H1 (cell line): ENCODE measurements around the gene PSORS1C2. TPM values are rescaled to one million over a fixed set of nuclear protein-coding genes. Genes with fewer than 3 reads are reported as not detected.

Source experiments
- CTCF ChIA-PET: fragments of 300-600 bp; sonication (Branson Sonifier 250); formaldehyde crosslinking; loops from one replicate; lab custom pipeline; 2021; ENCODE audit not compliant: partially characterized antibody; lab: Charles Lee
- POLR2A ChIA-PET: fragments of 300-600 bp; sonication (Branson Sonifier 250); formaldehyde crosslinking; loops from one replicate; lab custom pipeline; 2021; ENCODE audit warnings: inconsistent platforms; ENCODE audit not compliant: partially characterized antibody; lab: Charles Lee
- DNase-seq, 2 experiments: peaks; one replicate each; pipeline versions ENCODE4 v3.0.0 to v3.0.0-alpha.2; 2010 to 2022; ENCODE audit warnings: low spot score in 2 of 2, low read depth in 1 of 2, mixed read lengths in 1 of 2
- FAIRE-seq: peaks from 2 replicates; lab custom pipeline; 2011; peaks lifted over from hg19 to GRCh38; lab: Jason Lieb, UNC
- H2AFZ ChIP-seq: 2 replicates; pipeline ENCODE4 v1.8.1; 2012; ENCODE audit warnings: low read length, inconsistent platforms
- H2AK5ac ChIP-seq: 2 replicates; pipeline ENCODE4 v1.6.1; 2013; ENCODE audit warnings: low read depth, low read length
- H2BK120ac ChIP-seq: replicated peaks from 2 replicates; pipeline ENCODE3; 2013; ENCODE audit warnings: low read depth, low read length, inconsistent platforms
- H2BK12ac ChIP-seq: 2 replicates; pipeline ENCODE4 v1.6.1; 2013; ENCODE audit warnings: low read depth, low read length
- H2BK15ac ChIP-seq: 2 replicates; pipeline ENCODE4 v1.6.1; 2013; ENCODE audit warnings: low read length
- H2BK20ac ChIP-seq: 2 replicates; pipeline ENCODE4 v1.6.1; 2013; ENCODE audit warnings: low read length
- H2BK5ac ChIP-seq: 2 replicates; pipeline ENCODE4 v1.6.1; 2013; ENCODE audit warnings: low read depth, low read length
- H3K14ac ChIP-seq: 2 replicates; pipeline ENCODE4 v1.6.1; 2013; ENCODE audit warnings: inconsistent platforms; ENCODE audit not compliant: insufficient read length
- H3K18ac ChIP-seq: 2 replicates; pipeline ENCODE4 v1.6.1; 2013; ENCODE audit warnings: low read length; ENCODE audit errors: extremely low read depth
- H3K23ac ChIP-seq: 2 replicates; pipeline ENCODE4 v1.6.1; 2013; ENCODE audit warnings: inconsistent platforms; ENCODE audit not compliant: insufficient read length
- H3K23me2 ChIP-seq: 2 replicates; pipeline ENCODE4 v1.6.1; 2013; ENCODE audit warnings: low read depth, low read length
- H3K27ac ChIP-seq: 2 replicates; pipeline ENCODE4 v1.6.1; 2011; ENCODE audit warnings: low read depth, low read length, inconsistent platforms
- H3K27me3 ChIP-seq, 4 experiments: replicated peaks in 1 of 4; 1 replicate in 1 of 4; 2 replicates in 3 of 4; pipeline versions ENCODE4 v1.6.1 to v1.8.1; 2011 to 2013; ENCODE audit warnings: low read length in 3 of 4, mild to moderate bottlenecking in 3 of 4, inconsistent platforms in 2 of 4, mixed read lengths in 2 of 4, moderate library complexity in 1 of 4; ENCODE audit not compliant: control insufficient read depth in 3 of 4, insufficient read depth in 3 of 4; ENCODE audit errors: extremely low read depth in 1 of 4
- H3K36me3 ChIP-seq, 4 experiments: 2 replicates each; pipeline versions ENCODE4 v1.6.1 to v1.8.1; 2011 to 2013; ENCODE audit warnings: mild to moderate bottlenecking in 4 of 4, low read length in 3 of 4, moderate library complexity in 2 of 4, control low read depth in 1 of 4, inconsistent platforms in 1 of 4; ENCODE audit not compliant: insufficient read depth in 4 of 4, control insufficient read depth in 2 of 4
- H3K4ac ChIP-seq: replicated peaks from 2 replicates; pipeline ENCODE3; 2013; ENCODE audit warnings: low read length, low read depth, mixed read lengths, inconsistent platforms; ENCODE audit not compliant: insufficient read length
- H3K4me1 ChIP-seq, 4 experiments: replicated peaks in 1 of 4; 1 replicate in 1 of 4; 2 replicates in 3 of 4; pipeline versions ENCODE4 v1.6.1 to v1.8.1; 2011 to 2013; ENCODE audit warnings: low read length in 3 of 4, inconsistent platforms in 2 of 4, mixed read lengths in 1 of 4; ENCODE audit not compliant: insufficient read depth in 4 of 4, control insufficient read depth in 3 of 4
- H3K4me2 ChIP-seq, 2 experiments: 2 replicates each; pipeline versions ENCODE4 v1.6.1 to v1.8.1; 2011 to 2013; ENCODE audit warnings: low read depth in 2 of 2, low read length in 2 of 2, control low read depth in 1 of 2, inconsistent platforms in 1 of 2, mild to moderate bottlenecking in 1 of 2; ENCODE audit not compliant: insufficient read depth in 1 of 2
- H3K4me3 ChIP-seq, 4 experiments: fragments of 200-600, 300-600 bp in 1 of 4; sonication (generic), shearing (Covaris generic), sonication (Bioruptor Twin) in 1 of 4; 2 replicates each; pipeline versions ENCODE4 v1.5.1 to v1.8.1; 2011 to 2016; ENCODE audit warnings: low read length in 4 of 4, low read depth in 3 of 4, control low read depth in 2 of 4, inconsistent platforms in 2 of 4, mild to moderate bottlenecking in 2 of 4, mixed read lengths in 1 of 4, moderate library complexity in 1 of 4; ENCODE audit not compliant: insufficient read depth in 2 of 4; ENCODE audit errors: extremely low read depth in 1 of 4
- H3K56ac ChIP-seq: replicated peaks from 2 replicates; pipeline ENCODE3; 2013; ENCODE audit warnings: low read depth, mild to moderate bottlenecking, mixed read lengths, low read length, inconsistent platforms; ENCODE audit not compliant: insufficient read length
- H3K79me1 ChIP-seq: 2 replicates; pipeline ENCODE4 v1.6.1; 2013; ENCODE audit warnings: low read depth, low read length, control low read depth
- H3K79me2 ChIP-seq, 2 experiments: 2 replicates each; pipeline versions ENCODE4 v1.6.1 to v1.8.1; 2012 to 2013; ENCODE audit warnings: low read length in 2 of 2, mild to moderate bottlenecking in 2 of 2, inconsistent platforms in 1 of 2; ENCODE audit not compliant: insufficient read depth in 2 of 2, control insufficient read depth in 1 of 2
- H3K9ac ChIP-seq, 4 experiments: replicated peaks in 1 of 4; 1 replicate in 1 of 4; 2 replicates in 3 of 4; pipeline versions ENCODE4 v1.6.1 to v1.8.1; 2011 to 2013; ENCODE audit warnings: low read depth in 3 of 4, low read length in 3 of 4, control low read depth in 2 of 4, mild to moderate bottlenecking in 2 of 4, moderate library complexity in 2 of 4, inconsistent platforms in 1 of 4; ENCODE audit errors: extremely low read depth in 1 of 4
- H3K9me3 ChIP-seq, 2 experiments: 2 replicates each; pipeline versions ENCODE4 v1.6.1 to v1.8.1; 2012 to 2013; ENCODE audit warnings: mild to moderate bottlenecking in 2 of 2, moderate library complexity in 2 of 2, control low read depth in 1 of 2, inconsistent platforms in 1 of 2, low read depth in 1 of 2, low read length in 1 of 2, mixed read lengths in 1 of 2; ENCODE audit not compliant: insufficient read depth in 2 of 2
- H4K20me1 ChIP-seq, 2 experiments: replicated peaks in 1 of 2; 2 replicates each; pipeline versions ENCODE3 to v1.8.1; 2011 to 2013; ENCODE audit warnings: inconsistent platforms in 2 of 2, low read length in 2 of 2, mild to moderate bottlenecking in 1 of 2; ENCODE audit not compliant: insufficient read depth in 2 of 2, control insufficient read depth in 1 of 2
- H4K5ac ChIP-seq: 2 replicates; pipeline ENCODE4 v1.6.1; 2013; ENCODE audit warnings: low read length, low read depth, mixed read lengths, inconsistent platforms; ENCODE audit not compliant: insufficient read length
- H4K8ac ChIP-seq: 2 replicates; pipeline ENCODE4 v1.8.0; 2013; ENCODE audit warnings: mild to moderate bottlenecking, moderate library complexity, low read length, inconsistent platforms; ENCODE audit not compliant: insufficient read depth; ENCODE audit errors: extremely low read depth
- H4K91ac ChIP-seq: replicated peaks from 2 replicates; pipeline ENCODE3; 2013; ENCODE audit warnings: low read length, mixed read lengths, inconsistent platforms; ENCODE audit not compliant: insufficient read length
- CEBPB ChIP-seq: IDR thresholded peaks from 2 replicates; pipeline ENCODE4 v1.6.1; 2012; ENCODE audit warnings: low read depth, low read length
- CTCF ChIP-seq, 3 experiments: IDR thresholded peaks; 1 replicate in 2 of 3; 2 replicates in 1 of 3; pipeline versions ENCODE4 v1.5.1 to v1.6.1; 2011; ENCODE audit warnings: low read length in 3 of 3, mild to moderate bottlenecking in 3 of 3, inconsistent platforms in 2 of 3, low read depth in 1 of 3, moderate library complexity in 1 of 3; ENCODE audit not compliant: insufficient read depth in 1 of 3; ENCODE audit errors: control extremely low read depth in 1 of 3
- FOSL1 ChIP-seq: IDR thresholded peaks from 2 replicates; pipeline ENCODE4 v1.6.1; 2011; ENCODE audit warnings: mild to moderate bottlenecking, low read depth, low read length, moderate library complexity; ENCODE audit not compliant: insufficient read depth
- HDAC2 ChIP-seq, 2 experiments: fragments of 300-600 bp in 1 of 2; sonication (generic) in 1 of 2; IDR thresholded peaks; 2 replicates each; pipeline ENCODE4 v1.6.1; 2011 to 2012; ENCODE audit warnings: low read depth in 2 of 2, low read length in 2 of 2, mild to moderate bottlenecking in 2 of 2, moderate library complexity in 2 of 2, borderline replicate concordance in 1 of 2, inconsistent platforms in 1 of 2
- SIN3A ChIP-seq, 2 experiments: IDR thresholded peaks in 1 of 2; conservative IDR thresholded peaks in 1 of 2; 2 replicates each; pipeline ENCODE4 v1.6.1; 2011 to 2012; ENCODE audit warnings: low read length in 2 of 2, improper control_type of control experiment in 1 of 2, low read depth in 1 of 2, mild to moderate bottlenecking in 1 of 2
- TAF1 ChIP-seq: IDR thresholded peaks from 2 replicates; pipeline ENCODE4 v1.6.1; 2011; ENCODE audit warnings: mild to moderate bottlenecking, low read depth, low read length
- TCF12 ChIP-seq: IDR thresholded peaks from 2 replicates; pipeline ENCODE4 v1.6.1; 2011; ENCODE audit warnings: low read depth, mild to moderate bottlenecking, low read length
- WGBS, 2 experiments: shearing (Covaris generic) in 1 of 2; methylation state at CpG; one replicate each; pipeline versions ENCODE4 v1.1.6 to v1.1.7; 2013 to 2015; ENCODE audit warnings: low lambda C conversion rate in 2 of 2, mixed read lengths in 2 of 2, inconsistent platforms in 1 of 2, low coverage in 1 of 2, missing lambda C conversion rate in 1 of 2; ENCODE audit not compliant: insufficient replicate concordance in 2 of 2, insufficient coverage in 1 of 2, insufficient read length in 1 of 2; ENCODE audit errors: extremely low coverage in 1 of 2, missing lambda C conversion rate in 1 of 2; 5-methylcytosine and 5-hydroxymethylcytosine counted together
- long read RNA-seq, 2 experiments: library from RNA in 1 of 2; library from capped mRNA in 1 of 2; stranded (forward); transcript quantifications; one replicate each; pipeline ENCODE4 v2.0.0, GENCODE V29; 2021; ENCODE audit warnings: inconsistent platforms in 1 of 2
- polyA minus RNA-seq, 3 experiments: library from RNA; depleted of rRNA, polyadenylated mRNA; stranded (reverse); fragments of >200 nt; gene quantifications; 1 replicate in 2 of 3; 2 replicates in 1 of 3; pipeline ENCODE4 v1.2.3, GENCODE V29; 2011
- polyA plus RNA-seq, 7 experiments: library from polyadenylated mRNA; depleted of rRNA in 3 of 7; stranded (reverse) in 5 of 7; unstranded in 2 of 7; fragments of >200 nt in 5 of 7; fragments of 200-250 nt in 2 of 7; gene quantifications; 1 replicate in 5 of 7; 2 replicates in 1 of 7; 4 replicates in 1 of 7; pipeline versions ENCODE4 v1.2.1 to v1.2.3, GENCODE V29; 2011 to 2013; ENCODE audit warnings: missing spikeins in 2 of 7, mixed read lengths in 2 of 7
- total RNA-seq: library from RNA; stranded (reverse); fragmentation: NEBNext Ultra II Directional; extraction: Animal tissue kit (Norgen Biotek cat#: 25700); gene quantifications from 2 replicates; pipeline ENCODE4 v1.2.1, GENCODE V29; 2021

PSORS1C2 gene
- total RNA-seq: not detected in 2 replicates
- 0.11 and 0.58 TPM in 2 replicates for polyA plus RNA-seq (2011; rRNA removed)
- 0.39 TPM for polyA plus RNA-seq (2011; cell fraction: cytosol; rRNA removed)
- 1.4 TPM for polyA plus RNA-seq (2011; cell fraction: nucleus; rRNA removed)
- 0.52 to 0.62 TPM (median 0.57 TPM) in 3 of 4 replicates, not detected in the other for polyA plus RNA-seq (2012, experiment 1 of 2)
- polyA plus RNA-seq (2012, experiment 2 of 2): 0.21 TPM
- polyA plus RNA-seq (2013, experiment 1 of 2): 1.6 TPM
- polyA plus RNA-seq (2013, experiment 2 of 2): 1.6 TPM
- polyA minus RNA-seq (2011; rRNA and poly(A)+ RNA removed): not detected in 2 replicates
- not detected for polyA minus RNA-seq (2011; cell fraction: cytosol; rRNA and poly(A)+ RNA removed)
- not detected for polyA minus RNA-seq (2011; cell fraction: nucleus; rRNA and poly(A)+ RNA removed)
- long read RNA-seq, experiment 1: 0 reads
- long read RNA-seq, experiment 2: 0 reads

DNA sequence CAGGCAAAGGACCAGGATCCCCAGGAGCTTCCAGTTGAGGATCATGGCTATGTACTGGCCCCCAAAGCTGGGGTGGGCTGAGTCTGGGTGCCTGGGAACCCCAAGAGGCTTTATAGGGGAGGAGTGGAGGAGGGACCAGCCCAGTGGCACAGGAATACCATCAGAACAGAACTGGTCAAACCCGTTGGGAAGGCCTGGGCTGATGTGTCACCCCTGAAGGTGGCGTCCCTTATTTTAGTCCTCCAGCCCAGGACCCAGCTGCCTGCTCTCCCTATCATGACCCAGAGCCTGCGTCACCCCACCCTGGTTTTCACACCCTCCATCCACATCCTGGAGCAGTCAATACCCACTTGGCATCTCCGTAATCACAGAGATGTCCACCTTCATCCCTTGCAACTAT, at the start of gene PSORS1C2:
Gene PSORS1C2 (minus strand): TSS at position 85 of the 400 bp plus-strand sequence. CDS start 40 bp downstream, at position 45.
- 0 out of 7 replicates have a peak, but pooled peaks cover 0 to 2% (median 0%) of the 10 kb centered on the region in 4 experiments for H3K27me3 ChIP-seq
- H3K4ac ChIP-seq: peak within 1 kb of the TSS; percentile 75
- H3K14ac ChIP-seq: no peak within 1 kb of the TSS
- H2BK12ac ChIP-seq: peak within 1 kb of the TSS; percentile 96
- H4K5ac ChIP-seq: no peak within 1 kb of the TSS
- peak within 1 kb of the TSS; percentile 12; the same call in 1 of the 2 replicates for H4K8ac ChIP-seq
- no peak within 1 kb of the TSS for H3K56ac ChIP-seq
- no peaks in the 10 kb centered on the region for H3K9me3 ChIP-seq
- peak within 1 kb of the TSS; percentile 89; the same call in 1 of the 2 replicates for H2BK5ac ChIP-seq
- H3K36me3 ChIP-seq: peaks cover 0 to 14% (median 0%) of the 10 kb centered on the region in 4 experiments; a peak in 2 of 8 replicates
- no peaks in the 10 kb centered on the region for H3K79me2 ChIP-seq
- peak within 1 kb of the TSS; percentile 27 for H2AFZ ChIP-seq
- no peak within 1 kb of the TSS for H3K27ac ChIP-seq
- H2BK20ac ChIP-seq: peak within 1 kb of the TSS; percentile 98; the same call in 1 of the 2 replicates
- FAIRE-seq (no peak), DNase-seq (no peak)
- no peaks in the 10 kb centered on the region for H3K23me2 ChIP-seq
- H3K9ac ChIP-seq: no peak within 1 kb of the TSS
- H2BK120ac ChIP-seq: peak within 1 kb of the TSS; percentile 58
- H3K4me3 ChIP-seq: no peak within 1 kb of the TSS
- peak within 1 kb of the TSS; percentile 4 to 35 for H3K4me2 ChIP-seq
- H3K4me1 ChIP-seq: peaks cover 0 to 20% (median 15%) of the 10 kb centered on the region in 4 experiments; a peak in 6 of 7 replicates
- H3K79me1 ChIP-seq: no peaks in the 10 kb centered on the region
- peak within 1 kb of the TSS; percentile 100 for H2BK15ac ChIP-seq
- POLR2A ChIA-PET: interaction anchor here (1.2 to 68.5 kb wide), 3 partner anchors 9 to 170 kb away, joined by 3 to 2251 read pairs (median 2251); partner anchors contain the start of genes CCHCR1, CDSN, POU5F1 and PSORS1C1
- peak within 1 kb of the TSS; percentile 95 for H4K91ac ChIP-seq
- CTCF ChIA-PET: interaction anchor here (0.6 to 16.4 kb wide), 17 partner anchors 9 to 386 kb away, joined by 3 to 170 read pairs (median 4); partner anchors contain the start of genes C6orf15, CCHCR1 and TCF19
- peak within 1 kb of the TSS; percentile 86 for H3K18ac ChIP-seq
- 94% methylated on average over 4 of the region's 4 CpGs; no CpG with 5 or more reads in 1 of the 2 experiments for WGBS, 2 experiments
- no peaks in the 10 kb centered on the region for H4K20me1 ChIP-seq
- H3K23ac ChIP-seq: no peak within 1 kb of the TSS
- H2AK5ac ChIP-seq: peak within 1 kb of the TSS; percentile 67; the same call in 1 of the 2 replicates
- no peak for TF ChIP-seq HDAC2 (IDR thresholded peaks at IDR 0.05; ENCODE audit: borderline replicate concordance in 1 of 2, low read depth in 2 of 2, low read length in 2 of 2)
- TF ChIP-seq SIN3A (conservative IDR thresholded peaks at IDR 0.05 in 1 of 2, IDR thresholded peaks at IDR 0.05 in 1 of 2; ENCODE audit: low read depth in 1 of 2, low read length in 2 of 2): no peak
- TF ChIP-seq TCF12: no peak
- TF ChIP-seq CEBPB: no peak
- no peak for TF ChIP-seq CTCF (IDR thresholded peaks at IDR 0.05; ENCODE audit: control extremely low read depth in 1 of 3, insufficient read depth in 1 of 3, low read depth in 1 of 3, low read length in 3 of 3)
- TF ChIP-seq FOSL1: no peak
- no peak for TF ChIP-seq TAF1
